ENCODE results near the gene TEX11.

TEX11 gene

DNA sequence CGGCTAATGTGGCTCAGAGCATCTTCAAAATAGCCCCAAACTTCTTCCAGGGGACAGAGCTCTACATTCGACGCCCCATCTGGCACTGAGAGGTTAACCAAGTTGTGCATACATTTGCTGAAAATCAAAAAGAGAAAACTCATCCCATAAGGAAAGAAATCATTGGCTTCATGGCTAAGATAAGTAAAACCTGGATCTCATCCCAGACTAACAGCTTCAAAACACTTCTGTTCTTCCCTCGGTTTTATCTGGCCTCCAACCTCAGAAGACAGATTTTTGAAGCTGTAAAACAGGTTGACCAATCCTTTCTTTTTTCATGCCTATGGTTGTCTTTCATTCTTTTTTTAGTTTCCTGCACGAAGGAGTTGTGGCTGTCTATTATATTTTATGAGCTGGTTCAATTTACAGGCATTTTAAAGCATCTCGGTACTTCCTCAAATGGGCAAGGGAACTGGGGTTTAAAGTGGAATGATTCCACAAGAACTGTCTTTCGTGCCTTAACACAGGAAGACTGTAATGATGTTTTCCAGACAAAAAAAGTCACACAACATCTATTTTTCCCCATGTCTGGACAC lies 356.3 kb downstream of the TEX11 start:
- Histone ChIP-seq H3K4ac (ENCODE audit: low read depth, low read length) (no peak overlapping the region), H3K18ac (ENCODE audit: low read length) (no peak overlapping the region), H3K36me3 (ENCODE audit: control insufficient read depth in 1 of 2, insufficient read depth in 2 of 2, low read length in 2 of 2) (no peaks in the 10 kb centered on the region), H3K4me1 (ENCODE audit: control insufficient read depth in 1 of 2, insufficient read depth in 2 of 2, low read length in 2 of 2) (no peaks in the 10 kb centered on the region), H4K8ac (ENCODE audit: low read depth, low read length) (no peak overlapping the region), H2AFZ (ENCODE audit: insufficient read depth, low read length, poor library complexity) (no peak overlapping the region), H2BK12ac (ENCODE audit: low read length) (no peak overlapping the region), H4K91ac (ENCODE audit: low read depth, low read length) (no peak overlapping the region), H3K27ac (ENCODE audit: low read depth, low read length) (no peak overlapping the region), H3K9ac (ENCODE audit: low read length) (no peak overlapping the region), H4K12ac (ENCODE audit: low read depth, low read length) (no peak overlapping the region), H2BK120ac (ENCODE audit: insufficient read depth, low read length, poor library complexity) (no peak overlapping the region), H3K79me2 (ENCODE audit: control insufficient read depth, insufficient read depth, low read length, poor library complexity) (no peaks in the 10 kb centered on the region), H3K23ac (ENCODE audit: low read length) (no peak overlapping the region), H3K79me1 (ENCODE audit: low read length) (no peaks in the 10 kb centered on the region), H2AK5ac (ENCODE audit: low read length) (no peak overlapping the region), H3K14ac (ENCODE audit: low read length) (no peak overlapping the region), H3K4me2 (ENCODE audit: low read length) (no peak overlapping the region), H3K27me3 (ENCODE audit: insufficient read depth, low read length) (no peaks in the 10 kb centered on the region), H3K4me3 (ENCODE audit: low read depth, low read length) (no peak overlapping the region), H3K9me3 (ENCODE audit: insufficient read depth, low read depth, low read length) (no peaks in the 10 kb centered on the region), H2BK5ac (ENCODE audit: low read depth, low read length, poor library complexity) (no peak overlapping the region)
- no peak for DNase-seq
- WGBS (ENCODE audit: extremely low coverage, insufficient coverage, insufficient read length): no CpG with 5 or more reads among the region's 7 CpGs

DNA sequence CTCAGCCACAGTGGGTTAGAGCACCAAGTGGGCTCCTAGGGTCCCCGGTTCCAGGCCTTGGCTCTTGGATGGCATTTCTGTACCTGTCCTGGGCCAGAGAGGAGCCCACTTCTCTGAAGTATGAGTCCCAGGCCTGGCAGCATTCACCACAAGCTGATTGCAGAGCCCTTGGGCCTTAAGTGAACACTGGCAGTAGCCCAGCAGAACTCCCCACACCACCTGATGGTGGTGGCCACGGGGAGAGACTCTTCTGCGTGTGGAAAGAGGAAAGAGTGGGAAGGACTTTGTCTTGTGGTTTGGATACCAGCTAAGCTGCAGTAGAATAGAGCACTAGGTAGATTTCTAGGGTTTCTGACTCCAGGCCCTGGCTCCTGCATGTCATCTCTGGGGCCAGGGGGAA lies 359.1 kb downstream of the TEX11 start:
- Histone ChIP-seq H2AK5ac (ENCODE audit: low read length) (no peak overlapping the region), H2BK120ac (ENCODE audit: insufficient read depth, low read length, poor library complexity) (no peak overlapping the region), H2BK5ac (ENCODE audit: low read depth, low read length, poor library complexity) (no peak overlapping the region), H4K8ac (ENCODE audit: low read depth, low read length) (no peak overlapping the region), H3K23ac (ENCODE audit: low read length) (no peak overlapping the region), H3K18ac (ENCODE audit: low read length) (no peak overlapping the region), H3K79me1 (ENCODE audit: low read length) (no peaks in the 10 kb centered on the region), H3K9me3 (ENCODE audit: insufficient read depth, low read depth, low read length) (no peaks in the 10 kb centered on the region), H3K9ac (ENCODE audit: low read length) (no peak overlapping the region), H3K4me2 (ENCODE audit: low read length) (no peak overlapping the region), H3K4me3 (ENCODE audit: low read depth, low read length) (no peak overlapping the region), H3K27ac (ENCODE audit: low read depth, low read length) (no peak overlapping the region), H3K4ac (ENCODE audit: low read depth, low read length) (no peak overlapping the region), H3K79me2 (ENCODE audit: control insufficient read depth, insufficient read depth, low read length, poor library complexity) (no peaks in the 10 kb centered on the region), H2AFZ (ENCODE audit: insufficient read depth, low read length, poor library complexity) (no peak overlapping the region), H4K91ac (ENCODE audit: low read depth, low read length) (no peak overlapping the region), H3K36me3 (ENCODE audit: control insufficient read depth in 1 of 2, insufficient read depth in 2 of 2, low read length in 2 of 2) (no peaks in the 10 kb centered on the region), H4K12ac (ENCODE audit: low read depth, low read length) (no peak overlapping the region), H2BK12ac (ENCODE audit: low read length) (no peak overlapping the region), H3K27me3 (ENCODE audit: insufficient read depth, low read length) (no peaks in the 10 kb centered on the region), H3K14ac (ENCODE audit: low read length) (no peak overlapping the region), H3K4me1 (ENCODE audit: control insufficient read depth in 1 of 2, insufficient read depth in 2 of 2, low read length in 2 of 2) (no peaks in the 10 kb centered on the region)
- no peak for DNase-seq
- WGBS (ENCODE audit: extremely low coverage, insufficient coverage, insufficient read length): no CpG with 5 or more reads among the region's 3 CpGs

DNA sequence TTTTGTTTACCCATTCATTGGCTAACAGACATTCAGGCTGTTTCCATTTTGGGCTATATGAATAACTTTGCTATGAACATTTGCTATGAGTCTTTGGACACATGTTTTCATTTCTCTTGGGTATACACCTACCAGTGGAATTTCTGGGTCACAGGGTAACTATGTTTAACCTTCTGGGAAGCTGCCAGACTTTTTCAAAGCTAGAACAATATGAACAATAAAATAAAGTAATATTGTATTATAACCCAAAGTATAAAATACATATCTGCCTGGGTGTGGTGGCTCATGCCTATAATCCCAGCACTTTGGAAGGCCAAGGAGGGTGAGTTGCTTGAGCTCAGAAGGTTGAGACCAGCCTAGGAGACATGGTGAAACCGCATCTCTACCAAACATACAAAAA lies 373.3 kb downstream of the TEX11 start:
- Histone ChIP-seq H3K4me3 (ENCODE audit: low read depth, low read length) (no peak overlapping the region), H2BK5ac (ENCODE audit: low read depth, low read length, poor library complexity) (no peak overlapping the region), H4K91ac (ENCODE audit: low read depth, low read length) (no peak overlapping the region), H4K12ac (ENCODE audit: low read depth, low read length) (no peak overlapping the region), H3K36me3 (ENCODE audit: control insufficient read depth in 1 of 2, insufficient read depth in 2 of 2, low read length in 2 of 2) (no peaks in the 10 kb centered on the region), H3K79me2 (ENCODE audit: control insufficient read depth, insufficient read depth, low read length, poor library complexity) (no peaks in the 10 kb centered on the region), H3K79me1 (ENCODE audit: low read length) (no peaks in the 10 kb centered on the region), H3K14ac (ENCODE audit: low read length) (no peak overlapping the region), H3K4me1 (ENCODE audit: control insufficient read depth in 1 of 2, insufficient read depth in 2 of 2, low read length in 2 of 2) (no peaks in the 10 kb centered on the region), H2AK5ac (ENCODE audit: low read length) (no peak overlapping the region), H3K18ac (ENCODE audit: low read length) (no peak overlapping the region), H3K9ac (ENCODE audit: low read length) (no peak overlapping the region), H3K9me3 (ENCODE audit: insufficient read depth, low read depth, low read length) (no peaks in the 10 kb centered on the region), H3K4me2 (ENCODE audit: low read length) (no peak overlapping the region), H4K8ac (ENCODE audit: low read depth, low read length) (no peak overlapping the region), H2BK120ac (ENCODE audit: insufficient read depth, low read length, poor library complexity) (no peak overlapping the region), H3K23ac (ENCODE audit: low read length) (no peak overlapping the region), H3K27me3 (ENCODE audit: insufficient read depth, low read length) (no peaks in the 10 kb centered on the region), H2AFZ (ENCODE audit: insufficient read depth, low read length, poor library complexity) (no peak overlapping the region), H3K27ac (ENCODE audit: low read depth, low read length) (no peak overlapping the region), H3K4ac (ENCODE audit: low read depth, low read length) (no peak overlapping the region), H2BK12ac (ENCODE audit: low read length) (no peak overlapping the region)
- no CpG with 5 or more reads among the region's 1 CpG for WGBS (ENCODE audit: extremely low coverage, insufficient coverage, insufficient read length)
- DNase-seq: no peak

DNA sequence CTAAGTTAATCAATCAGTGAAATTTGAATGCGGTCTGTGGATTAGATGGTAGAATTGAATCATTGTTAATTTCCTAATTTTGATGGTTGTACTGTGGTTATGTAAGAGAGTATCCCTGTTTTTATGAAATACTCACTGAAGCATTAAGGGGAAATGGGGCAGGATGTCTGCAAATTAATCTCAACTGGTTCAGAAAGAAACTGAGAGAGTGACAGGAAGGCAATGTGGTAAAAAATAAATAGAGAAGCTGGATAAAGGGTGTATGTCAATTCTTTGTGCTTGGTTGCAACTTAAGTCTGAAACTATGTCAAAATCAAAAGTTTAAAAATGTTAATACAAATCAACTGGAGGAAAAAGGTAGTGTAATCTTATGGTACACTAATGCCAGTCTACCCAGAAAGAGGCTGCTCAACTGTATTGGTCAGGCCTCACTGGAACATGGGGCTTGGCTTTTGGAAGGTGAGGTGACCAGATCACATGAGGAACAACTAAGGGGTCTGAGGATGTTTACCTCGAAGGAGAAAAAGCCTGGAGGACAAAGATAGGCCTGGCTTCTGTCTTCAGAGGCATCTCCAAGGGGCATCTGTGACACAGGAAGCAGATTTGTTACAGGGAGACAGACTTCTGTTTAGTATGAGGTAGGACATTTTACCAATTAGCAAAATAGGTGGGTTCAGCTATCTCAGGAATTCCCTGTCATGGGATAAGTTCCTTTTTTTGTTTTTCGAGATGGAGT lies 380.7 kb downstream of the TEX11 start:
- no peak overlapping the region for H2BK5ac ChIP-seq (ENCODE audit: low read depth, low read length, poor library complexity)
- no peaks in the 10 kb centered on the region for H3K27me3 ChIP-seq (ENCODE audit: insufficient read depth, low read length)
- H3K9ac ChIP-seq (ENCODE audit: low read length): no peak overlapping the region
- no peaks in the 10 kb centered on the region for H3K4me1 ChIP-seq (ENCODE audit: control insufficient read depth in 1 of 2, insufficient read depth in 2 of 2, low read length in 2 of 2)
- no peak overlapping the region for H2AFZ ChIP-seq (ENCODE audit: insufficient read depth, low read length, poor library complexity)
- no peak overlapping the region for H3K4ac ChIP-seq (ENCODE audit: low read depth, low read length)
- no peak overlapping the region for H3K27ac ChIP-seq (ENCODE audit: low read depth, low read length)
- H3K23ac ChIP-seq (ENCODE audit: low read length): no peak overlapping the region
- H3K14ac ChIP-seq (ENCODE audit: low read length): no peak overlapping the region
- H2AK5ac ChIP-seq (ENCODE audit: low read length): no peak overlapping the region
- no peak for DNase-seq
- H3K4me3 ChIP-seq (ENCODE audit: low read depth, low read length): no peak overlapping the region
- no peak overlapping the region for H3K4me2 ChIP-seq (ENCODE audit: low read length)
- H4K8ac ChIP-seq (ENCODE audit: low read depth, low read length): no peak overlapping the region
- no peaks in the 10 kb centered on the region for H3K9me3 ChIP-seq (ENCODE audit: insufficient read depth, low read depth, low read length)
- no peaks in the 10 kb centered on the region for H3K79me1 ChIP-seq (ENCODE audit: low read length)
- H3K79me2 ChIP-seq (ENCODE audit: control insufficient read depth, insufficient read depth, low read length, poor library complexity): no peaks in the 10 kb centered on the region
- H3K36me3 ChIP-seq (ENCODE audit: control insufficient read depth in 1 of 2, insufficient read depth in 2 of 2, low read length in 2 of 2): no peaks in the 10 kb centered on the region
- no peak overlapping the region for H2BK120ac ChIP-seq (ENCODE audit: insufficient read depth, low read length, poor library complexity)
- WGBS (ENCODE audit: extremely low coverage, insufficient coverage, insufficient read length): no CpG with 5 or more reads among the region's 3 CpGs
- no peak overlapping the region for H4K91ac ChIP-seq (ENCODE audit: low read depth, low read length)
- no peak overlapping the region for H4K12ac ChIP-seq (ENCODE audit: low read depth, low read length)
- no peak overlapping the region for H3K18ac ChIP-seq (ENCODE audit: low read length)
- H2BK12ac ChIP-seq (ENCODE audit: low read length): no peak overlapping the region
